SK-N-MC (cell line): ENCODE data around the gene C22orf39.

Source experiments
- EZH2 ChIP-seq: fragments of 200-600 bp; sonication (generic); IDR thresholded peaks from one replicate; pipeline ENCODE4 v1.6.1; 2017; ENCODE audit warnings: antibody characterized with exemption
- POLR2AphosphoS5 ChIP-seq: IDR thresholded peaks from 2 replicates; pipeline ENCODE4 v1.6.1; 2012; ENCODE audit warnings: mild to moderate bottlenecking, low read depth, low read length, borderline replicate concordance

GRCh38 chr22:19402642-19403191, 44.8 kb downstream of the C22orf39 start:
- TF ChIP-seq POLR2AphosphoS5 (no peak), EZH2 (no peak)
